Liver (tissue), 9 donors: ENCODE results near the gene GPATCH2. TPM values are rescaled to one million over a fixed set of nuclear protein-coding genes. Genes with fewer than 3 reads are reported as not detected.

Source experiments
- DNase-seq: peaks from one replicate; pipeline ENCODE4 v3.0.0-alpha.2; 2017; ENCODE audit warnings: low spot score
- H3K27ac ChIP-seq, 2 donors: one replicate each; pipeline ENCODE4 v1.7.0; 2013; ENCODE audit warnings: inconsistent platforms in 2 of 2, low read length in 2 of 2, control low read depth in 1 of 2, low read depth in 1 of 2, mild to moderate bottlenecking in 1 of 2
- H3K27me3 ChIP-seq, 4 donors: one replicate each; pipeline versions ENCODE4 v1.6.1 to v1.7.0; 2013; ENCODE audit warnings: low read length in 3 of 4, inconsistent platforms in 1 of 4, mild to moderate bottlenecking in 1 of 4, moderate library complexity in 1 of 4; ENCODE audit not compliant: control insufficient read depth in 4 of 4, insufficient read depth in 4 of 4
- H3K36me3 ChIP-seq, 4 donors: one replicate each; pipeline versions ENCODE4 v1.6.1 to v1.7.0; 2013; ENCODE audit warnings: low read length in 3 of 4, mild to moderate bottlenecking in 3 of 4, low read depth in 1 of 4, moderate library complexity in 1 of 4; ENCODE audit not compliant: control insufficient read depth in 4 of 4, insufficient read depth in 3 of 4
- H3K4me1 ChIP-seq, 4 donors: one replicate each; pipeline versions ENCODE4 v1.6.1 to v1.7.0; 2013; ENCODE audit warnings: low read length in 3 of 4, mild to moderate bottlenecking in 3 of 4, moderate library complexity in 1 of 4; ENCODE audit not compliant: control insufficient read depth in 4 of 4, insufficient read depth in 4 of 4
- H3K4me3 ChIP-seq, 3 donors: one replicate each; pipeline versions ENCODE4 v1.6.1 to v1.7.0; 2013; ENCODE audit warnings: low read length in 3 of 3, control low read depth in 1 of 3, low read depth in 1 of 3, mild to moderate bottlenecking in 1 of 3
- H3K9ac ChIP-seq, 2 donors: one replicate each; pipeline ENCODE4 v1.7.0; 2013; ENCODE audit warnings: low read length in 2 of 2, mild to moderate bottlenecking in 2 of 2, moderate library complexity in 2 of 2, control low read depth in 1 of 2, low read depth in 1 of 2
- H3K9me3 ChIP-seq, 4 donors: one replicate each; pipeline versions ENCODE4 v1.6.1 to v1.7.0; 2013; ENCODE audit warnings: low read length in 3 of 4; ENCODE audit not compliant: control insufficient read depth in 4 of 4
- ATF3 ChIP-seq: IDR thresholded peaks from 2 replicates; pipeline ENCODE4 v1.6.1; 2016; ENCODE audit warnings: antibody characterized with exemption
- CTCF ChIP-seq: fragments of 150-350 bp; IDR thresholded peaks from 2 replicates; pipeline ENCODE4 v1.5.1; 2017; ENCODE audit warnings: improper control_type of control experiment, low read depth, low read length; ENCODE audit not compliant: missing input control
- EGR1 ChIP-seq, 2 donors: IDR thresholded peaks; 2 replicates each; pipeline ENCODE4 v1.6.1; 2016 to 2018; ENCODE audit warnings: antibody characterized with exemption in 2 of 2, low read depth in 2 of 2
- FOXA1 ChIP-seq: IDR thresholded peaks from 2 replicates; pipeline ENCODE4 v1.6.1; 2016; ENCODE audit warnings: antibody characterized with exemption
- FOXA2 ChIP-seq: IDR thresholded peaks from 2 replicates; pipeline ENCODE4 v1.6.1; 2016; ENCODE audit warnings: antibody characterized with exemption
- GABPA ChIP-seq, 2 donors: IDR thresholded peaks in 1 of 2; conservative IDR thresholded peaks in 1 of 2; 2 replicates each; pipeline ENCODE4 v1.6.1; 2016; ENCODE audit warnings: antibody characterized with exemption in 2 of 2, mild to moderate bottlenecking in 1 of 2, moderate library complexity in 1 of 2
- HNF4A ChIP-seq, 2 donors: conservative IDR thresholded peaks; 2 replicates each; pipeline ENCODE4 v1.6.1; 2016; ENCODE audit warnings: antibody characterized with exemption in 2 of 2, mild to moderate bottlenecking in 2 of 2
- HNF4G ChIP-seq: IDR thresholded peaks from 2 replicates; pipeline ENCODE4 v1.6.1; 2016; ENCODE audit warnings: antibody characterized with exemption
- JUND ChIP-seq, 2 donors: IDR thresholded peaks; 2 replicates each; pipeline ENCODE4 v1.6.1; 2016; ENCODE audit warnings: antibody characterized with exemption in 2 of 2
- MAX ChIP-seq: IDR thresholded peaks from 2 replicates; pipeline ENCODE4 v1.6.1; 2016; ENCODE audit warnings: antibody characterized with exemption
- NR2F2 ChIP-seq: IDR thresholded peaks from 2 replicates; pipeline ENCODE4 v1.6.1; 2016; ENCODE audit warnings: antibody characterized with exemption
- RAD21 ChIP-seq, 2 donors: IDR thresholded peaks; 2 replicates each; pipeline ENCODE4 v1.6.1; 2016; ENCODE audit warnings: antibody characterized with exemption in 2 of 2, mild to moderate bottlenecking in 2 of 2
- REST ChIP-seq: IDR thresholded peaks from 2 replicates; pipeline ENCODE4 v1.6.1; 2016; ENCODE audit warnings: antibody characterized with exemption, mild to moderate bottlenecking
- RXRA ChIP-seq, 2 donors: IDR thresholded peaks; 2 replicates each; pipeline ENCODE4 v1.6.1; 2017 to 2018; ENCODE audit warnings: antibody characterized with exemption in 2 of 2, mild to moderate bottlenecking in 1 of 2
- SP1 ChIP-seq: IDR thresholded peaks from 2 replicates; pipeline ENCODE4 v1.6.1; 2018; ENCODE audit warnings: antibody characterized with exemption, mild to moderate bottlenecking
- TAF1 ChIP-seq: conservative IDR thresholded peaks from 2 replicates; pipeline ENCODE4 v1.6.1; 2016; ENCODE audit warnings: antibody characterized with exemption, mild to moderate bottlenecking
- YY1 ChIP-seq: IDR thresholded peaks from 2 replicates; pipeline ENCODE4 v1.6.1; 2016; ENCODE audit warnings: antibody characterized with exemption, mild to moderate bottlenecking
- ZBTB33 ChIP-seq: IDR thresholded peaks from 2 replicates; pipeline ENCODE4 v1.6.1; 2016; ENCODE audit warnings: antibody characterized with exemption
- WGBS: extraction: QIAGEN DNeasy Blood & Tissue Kit; methylation state at CpG from one replicate; pipeline ENCODE4 v1.1.7; 2013; 5-methylcytosine and 5-hydroxymethylcytosine counted together
- polyA plus RNA-seq, 2 donors: library from polyadenylated mRNA; stranded (reverse) in 1 of 2; unstranded in 1 of 2; fragments of 200-250 nt in 1 of 2; fragments of >200 nt in 1 of 2; fragmentation: Nextera tagmentation in 1 of 2; extraction: Ambion mirVana in 1 of 2; gene quantifications; one replicate each; pipeline versions ENCODE4 v1.2.1 to v1.2.3, GENCODE V29; 2013 to 2015
- total RNA-seq, 2 donors: library from RNA; depleted of rRNA; stranded (reverse); fragments of >200 nt; gene quantifications; one replicate each; pipeline ENCODE4 v1.2.3, GENCODE V29; 2014
- donor health status: healthy.
- donor health status: healthy.
- donor health status: healthy.
- donor health status: healthy.
- donor health status: healthy.

GPATCH2 gene
- total and polyA plus RNA-seq, 4 donors = 1.6 to 11.2 (median 5.8) TPM

- no peak overlapping the region for H3K9ac ChIP-seq
- no peak overlapping the region for H3K27ac ChIP-seq
- no peak for TF ChIP-seq FOXA1
- no peak for TF ChIP-seq TAF1
- TF ChIP-seq HNF4G = no peak
- TF ChIP-seq ATF3 = no peak
- TF ChIP-seq EGR1 (IDR thresholded peaks at IDR 0.05; ENCODE audit: low read depth in 2 of 2) = no peak
- no peak for TF ChIP-seq SP1
- H3K36me3 ChIP-seq = no peaks in the 10 kb centered on the region
- no peaks in the 10 kb centered on the region for H3K9me3 ChIP-seq
- DNase-seq = no peak
- no peaks in the 10 kb centered on the region for H3K4me1 ChIP-seq
- no peaks in the 10 kb centered on the region for H3K27me3 ChIP-seq
- no peak overlapping the region for H3K4me3 ChIP-seq
- 92% methylated on average over 1 of the region's 1 CpG for WGBS
Observed at GRCh38 chr1:217552339-217552951, 78.4 kb downstream of the GPATCH2 start.

- Histone ChIP-seq H3K27ac (no peak overlapping the region), H3K4me1 (no peaks in the 10 kb centered on the region), H3K9me3 (no peaks in the 10 kb centered on the region), H3K36me3 (no peaks in the 10 kb centered on the region), H3K4me3 (no peak overlapping the region), H3K27me3 (no peaks in the 10 kb centered on the region), H3K9ac (no peak overlapping the region)
- DNase-seq = no peak
- TF ChIP-seq YY1 = no peak
- no peak for TF ChIP-seq REST
- TF ChIP-seq FOXA2 = no peak
- no peak for TF ChIP-seq MAX
- TF ChIP-seq GABPA (IDR thresholded peaks at IDR 0.05 in 1 of 2, conservative IDR thresholded peaks at IDR 0.05 in 1 of 2) = no peak
- TF ChIP-seq ATF3 = no peak
- no peak for TF ChIP-seq HNF4G
- no peak for TF ChIP-seq EGR1 (IDR thresholded peaks at IDR 0.05; ENCODE audit: low read depth in 2 of 2)
- no peak for TF ChIP-seq ZBTB33
- no peak for TF ChIP-seq SP1
- no peak for TF ChIP-seq NR2F2
- no peak for TF ChIP-seq RAD21 (IDR thresholded peaks at IDR 0.05)
- no peak for TF ChIP-seq JUND (IDR thresholded peaks at IDR 0.05)
- TF ChIP-seq HNF4A (conservative IDR thresholded peaks at IDR 0.05) = no peak
- TF ChIP-seq FOXA1 = no peak
- TF ChIP-seq CTCF = no peak
- no peak for TF ChIP-seq RXRA (IDR thresholded peaks at IDR 0.05)
- TF ChIP-seq TAF1 = no peak
Observed at GRCh38 chr1:217542837-217543236, 88.1 kb downstream of the GPATCH2 start.
